OCI-LY1 (cell line): ENCODE data around the gene ERV3-1.

Experiments used
- H2AFZ ChIP-seq: fragments of 200-600 bp; sonication (generic), shearing (Covaris generic); 2 replicates; pipeline ENCODE4 v1.6.0; 2014; ENCODE audit warnings: antibody characterized with exemption, mild to moderate bottlenecking, low read length
- H3F3A ChIP-seq: fragments of 200-600 bp; sonication (generic), shearing (Covaris generic); 2 replicates; pipeline ENCODE4 v1.6.0; 2014; ENCODE audit warnings: mild to moderate bottlenecking, antibody characterized with exemption, low read length, moderate library complexity; ENCODE audit not compliant: insufficient read depth
- H3K27ac ChIP-seq: fragments of 200-600 bp; sonication (generic); 2 replicates; pipeline ENCODE4 v1.5.1; 2014; ENCODE audit warnings: low read length, mixed run types, mild to moderate bottlenecking, low read depth; ENCODE audit not compliant: poor library complexity, severe bottlenecking
- H3K27me3 ChIP-seq: fragments of 200-600 bp; sonication (generic); 2 replicates; pipeline ENCODE4 v1.6.0; 2014; ENCODE audit warnings: antibody characterized with exemption, mild to moderate bottlenecking, low read length, moderate library complexity; ENCODE audit not compliant: insufficient read depth
- H3K36me3 ChIP-seq: fragments of 200-600 bp; sonication (generic); 2 replicates; pipeline ENCODE4 v1.6.1; 2014; ENCODE audit warnings: mild to moderate bottlenecking, antibody characterized with exemption, low read length, moderate library complexity, mixed read lengths; ENCODE audit not compliant: insufficient read depth
- H3K4me1 ChIP-seq: fragments of 200-600 bp; sonication (generic); 2 replicates; pipeline ENCODE4 v1.5.1; 2014; ENCODE audit warnings: mild to moderate bottlenecking, low read length, moderate library complexity; ENCODE audit not compliant: insufficient read depth, severe bottlenecking
- H3K4me2 ChIP-seq: fragments of 200-600 bp; sonication (generic), shearing (Covaris generic); 2 replicates; pipeline ENCODE4 v1.6.1; 2014; ENCODE audit warnings: low read length
- H3K4me3 ChIP-seq: fragments of 200-600 bp; sonication (generic); 2 replicates; pipeline ENCODE4 v1.5.1; 2014; ENCODE audit warnings: low read length, low read depth, mild to moderate bottlenecking, mixed read lengths; ENCODE audit not compliant: poor library complexity, severe bottlenecking
- H3K79me2 ChIP-seq: fragments of 200-600 bp; shearing (Covaris generic); 2 replicates; pipeline ENCODE4 v1.6.1; 2016; ENCODE audit warnings: mixed run types, low read length, mixed read lengths; ENCODE audit not compliant: insufficient read depth
- H3K9ac ChIP-seq: fragments of 200-600 bp; sonication (generic), shearing (Covaris generic); 2 replicates; pipeline ENCODE4 v1.6.1; 2014; ENCODE audit warnings: mild to moderate bottlenecking, low read length, mixed read lengths
- H3K9me2 ChIP-seq: fragments of 200-600 bp; sonication (generic), shearing (Covaris generic); 2 replicates; pipeline ENCODE4 v1.6.1; 2014; ENCODE audit warnings: low read depth, mild to moderate bottlenecking, low read length, mixed read lengths
- H3K9me3 ChIP-seq: fragments of 200-600 bp; shearing (Covaris generic); 2 replicates; pipeline ENCODE4 v1.6.1; 2014; ENCODE audit warnings: low read length, mixed read lengths
- H4K20me1 ChIP-seq: fragments of 200-600 bp; sonication (generic), shearing (Covaris generic); 2 replicates; pipeline ENCODE4 v1.6.0; 2016; ENCODE audit warnings: mild to moderate bottlenecking, low read length; ENCODE audit not compliant: insufficient read depth
- EZH2 ChIP-seq: fragments of 200-600 bp; sonication (generic), shearing (Covaris generic); IDR thresholded peaks from 2 replicates; pipeline ENCODE4 v1.8.0; 2017; ENCODE audit warnings: borderline replicate concordance, mixed run types, mild to moderate bottlenecking, antibody characterized with exemption, low read length, moderate library complexity, mixed read lengths
- TF ChIP-seq, protein P1 (sequence below): fragments of 200-600 bp; sonication (generic), shearing (Covaris generic); IDR thresholded peaks from 2 replicates; pipeline ENCODE4 v1.5.1; 2017; ENCODE audit warnings: mild to moderate bottlenecking, antibody characterized with exemption, low read length, moderate library complexity, mixed read lengths

ERV3-1 gene

DNA sequence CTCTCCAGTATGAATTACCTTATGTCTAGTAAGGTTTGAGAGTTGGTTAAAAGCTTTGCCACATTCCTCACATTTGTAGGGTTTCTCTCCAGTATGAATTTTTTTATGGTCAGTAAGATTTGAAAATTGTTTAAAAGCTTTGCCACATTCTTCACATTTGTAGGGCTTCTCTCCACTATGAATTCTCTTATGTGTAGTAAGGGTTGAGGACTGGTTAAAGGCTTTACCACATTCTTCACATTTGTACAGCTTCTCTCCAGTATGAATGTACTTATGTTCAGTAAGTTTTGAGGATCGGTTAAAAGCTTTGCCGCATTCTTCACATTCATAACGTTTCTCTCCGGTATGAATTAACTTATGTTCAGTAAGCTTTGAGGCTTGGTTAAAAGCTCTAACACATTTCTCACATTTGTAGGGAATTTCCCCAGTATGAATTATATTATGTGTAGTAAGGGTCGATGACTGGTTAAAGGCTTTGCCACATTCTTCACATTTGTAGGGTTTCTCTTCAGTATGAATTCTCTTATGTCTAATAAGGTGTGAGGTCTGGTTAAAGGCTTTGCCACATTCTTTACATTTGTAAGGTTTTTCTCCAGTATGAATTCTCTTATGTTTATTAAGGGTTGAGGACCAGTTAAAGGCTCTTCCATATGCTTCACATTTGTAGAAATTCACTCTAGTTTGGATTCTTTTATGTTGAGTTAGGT is 27.8 kb downstream of the ERV3-1 start:
- Histone ChIP-seq H3K9me3 (peaks cover 72% of the 10 kb centered on the region), H3K36me3 (peaks cover 42% of the 10 kb centered on the region), H3K27ac (no peak overlapping the region), H3K9ac (no peak overlapping the region), H3K4me1 (no peaks in the 10 kb centered on the region), H4K20me1 (no peaks in the 10 kb centered on the region), H3K79me2 (no peaks in the 10 kb centered on the region), H3K4me3 (no peak overlapping the region), H2AFZ (no peak overlapping the region), H3K9me2 (peaks cover 7% of the 10 kb centered on the region), H3K4me2 (no peak overlapping the region), H3K27me3 (no peaks in the 10 kb centered on the region), H3F3A (peaks cover 4% of the 10 kb centered on the region; the same call in 1 of the 2 replicates)
- TF ChIP-seq, protein P1, sequence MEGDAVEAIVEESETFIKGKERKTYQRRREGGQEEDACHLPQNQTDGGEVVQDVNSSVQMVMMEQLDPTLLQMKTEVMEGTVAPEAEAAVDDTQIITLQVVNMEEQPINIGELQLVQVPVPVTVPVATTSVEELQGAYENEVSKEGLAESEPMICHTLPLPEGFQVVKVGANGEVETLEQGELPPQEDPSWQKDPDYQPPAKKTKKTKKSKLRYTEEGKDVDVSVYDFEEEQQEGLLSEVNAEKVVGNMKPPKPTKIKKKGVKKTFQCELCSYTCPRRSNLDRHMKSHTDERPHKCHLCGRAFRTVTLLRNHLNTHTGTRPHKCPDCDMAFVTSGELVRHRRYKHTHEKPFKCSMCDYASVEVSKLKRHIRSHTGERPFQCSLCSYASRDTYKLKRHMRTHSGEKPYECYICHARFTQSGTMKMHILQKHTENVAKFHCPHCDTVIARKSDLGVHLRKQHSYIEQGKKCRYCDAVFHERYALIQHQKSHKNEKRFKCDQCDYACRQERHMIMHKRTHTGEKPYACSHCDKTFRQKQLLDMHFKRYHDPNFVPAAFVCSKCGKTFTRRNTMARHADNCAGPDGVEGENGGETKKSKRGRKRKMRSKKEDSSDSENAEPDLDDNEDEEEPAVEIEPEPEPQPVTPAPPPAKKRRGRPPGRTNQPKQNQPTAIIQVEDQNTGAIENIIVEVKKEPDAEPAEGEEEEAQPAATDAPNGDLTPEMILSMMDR: no peak
- TF ChIP-seq EZH2: no peak

DNA sequence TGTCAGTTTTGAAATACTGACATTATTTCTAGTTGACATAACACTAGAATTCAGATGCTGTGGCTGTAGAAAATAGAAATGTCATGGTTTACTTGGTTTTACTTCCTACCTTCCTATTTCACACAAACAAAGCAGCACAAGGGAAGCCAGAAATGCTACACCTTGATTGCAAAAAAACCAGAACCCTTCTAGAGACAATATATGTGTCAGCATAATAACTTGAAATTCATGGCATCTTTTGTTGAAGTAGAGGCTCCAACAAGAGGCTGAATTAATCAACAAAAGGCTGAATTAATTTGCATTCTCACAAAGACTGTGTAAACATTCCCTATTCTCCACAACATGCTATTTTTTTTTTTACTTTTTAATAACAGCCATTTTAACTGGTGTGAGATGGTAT is 40.9 kb downstream of the ERV3-1 start:
- Histone ChIP-seq H3K9me2 (peaks cover 3% of the 10 kb centered on the region; the same call in 1 of the 2 replicates), H4K20me1 (no peaks in the 10 kb centered on the region), H3K36me3 (no peaks in the 10 kb centered on the region), H3K27ac (no peak overlapping the region), H3K9me3 (peaks cover 7% of the 10 kb centered on the region; the same call in 1 of the 2 replicates), H3K4me1 (no peaks in the 10 kb centered on the region), H3K9ac (no peak overlapping the region), H3K4me3 (no peak overlapping the region), H2AFZ (no peak overlapping the region), H3K79me2 (no peaks in the 10 kb centered on the region), H3K27me3 (no peaks in the 10 kb centered on the region), H3K4me2 (no peak overlapping the region), H3F3A (no peaks in the 10 kb centered on the region)
- TF ChIP-seq, protein P1: no peak
- TF ChIP-seq EZH2: no peak

DNA sequence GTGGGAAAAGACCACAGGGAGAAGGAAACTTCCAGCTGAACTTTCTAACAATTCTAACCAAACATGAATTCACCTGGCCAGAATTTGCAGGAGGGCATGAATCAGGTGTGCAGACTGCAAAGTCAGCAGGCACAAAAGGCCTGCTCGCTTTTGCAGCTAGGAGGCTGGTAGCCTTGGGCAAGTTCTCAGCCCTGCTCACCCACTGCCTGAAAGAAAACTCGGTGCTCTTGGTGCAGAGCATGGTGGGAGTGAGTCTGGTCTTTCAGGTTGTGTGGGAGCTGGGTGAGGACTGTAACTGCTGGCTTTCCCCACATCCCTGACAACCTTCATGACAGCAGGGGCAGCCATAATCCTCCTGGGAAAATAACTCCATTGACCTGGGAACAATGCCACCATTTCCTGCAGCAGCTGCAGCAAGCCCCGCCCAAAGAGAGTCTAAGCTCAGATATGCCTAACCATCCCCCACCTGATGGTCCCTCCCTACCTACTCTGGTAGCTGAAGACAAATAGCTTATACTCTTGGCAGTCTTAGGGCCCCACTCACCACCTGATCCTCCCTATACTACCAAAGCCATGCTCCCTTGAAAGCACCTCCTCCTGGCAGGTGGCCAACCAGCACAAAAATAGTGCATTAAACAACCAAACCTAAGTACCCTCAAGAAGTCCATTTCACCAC is 47.3 kb downstream of the ERV3-1 start:
- no peaks in the 10 kb centered on the region for H4K20me1 ChIP-seq
- H3K4me1 ChIP-seq: no peaks in the 10 kb centered on the region
- H3F3A ChIP-seq: no peaks in the 10 kb centered on the region
- H3K4me3 ChIP-seq: no peak overlapping the region
- H3K9me2 ChIP-seq: no peaks in the 10 kb centered on the region
- no peak overlapping the region for H2AFZ ChIP-seq
- no peak overlapping the region for H3K4me2 ChIP-seq
- no peaks in the 10 kb centered on the region for H3K27me3 ChIP-seq
- no peak overlapping the region for H3K9ac ChIP-seq
- H3K9me3 ChIP-seq: peaks cover 6% of the 10 kb centered on the region; the same call in 1 of the 2 replicates
- no peak overlapping the region for H3K27ac ChIP-seq
- no peak for TF ChIP-seq EZH2
- TF ChIP-seq, protein P1: no peak
- no peaks in the 10 kb centered on the region for H3K36me3 ChIP-seq
- H3K79me2 ChIP-seq: no peaks in the 10 kb centered on the region
